Fibroblast of mammary gland (primary cell): ENCODE results near the gene C2CD2.

Source experiments
- DNase-seq: peaks from one replicate; pipeline ENCODE4 v3.0.0-alpha.2; 2010; ENCODE audit warnings: low read depth
- H3K4me3 ChIP-seq: 2 replicates; pipeline ENCODE4 v1.5.1; 2011; ENCODE audit warnings: low read depth, mild to moderate bottlenecking, low read length, moderate library complexity; ENCODE audit not compliant: control insufficient read depth
- TF ChIP-seq, protein P1 (sequence below): conservative IDR thresholded peaks from 2 replicates; pipeline ENCODE4 v1.5.1; 2011; ENCODE audit warnings: low read depth, low read length, inconsistent platforms; ENCODE audit not compliant: control insufficient read depth, insufficient read depth

Gene C2CD2

DNA sequence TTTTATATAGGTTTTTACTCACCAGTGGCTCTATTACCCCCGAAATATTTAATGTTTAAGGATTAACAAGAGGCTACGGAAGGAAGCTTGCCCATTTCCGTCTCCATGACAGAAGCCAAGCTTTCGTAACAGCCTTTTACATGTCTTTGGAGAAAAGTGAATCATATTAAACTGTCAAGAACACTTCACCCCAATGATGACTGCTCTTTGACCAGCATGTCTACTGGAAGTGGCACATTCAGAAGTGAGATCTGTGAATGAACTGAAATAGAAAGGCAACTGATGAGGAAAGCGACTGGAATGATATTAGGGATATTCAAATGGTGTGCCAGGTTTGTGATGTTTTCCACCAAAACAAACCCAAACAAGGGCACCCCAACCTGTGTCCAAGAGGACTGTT lies 66.2 kb downstream of the C2CD2 start:
- TF ChIP-seq, protein P1, sequence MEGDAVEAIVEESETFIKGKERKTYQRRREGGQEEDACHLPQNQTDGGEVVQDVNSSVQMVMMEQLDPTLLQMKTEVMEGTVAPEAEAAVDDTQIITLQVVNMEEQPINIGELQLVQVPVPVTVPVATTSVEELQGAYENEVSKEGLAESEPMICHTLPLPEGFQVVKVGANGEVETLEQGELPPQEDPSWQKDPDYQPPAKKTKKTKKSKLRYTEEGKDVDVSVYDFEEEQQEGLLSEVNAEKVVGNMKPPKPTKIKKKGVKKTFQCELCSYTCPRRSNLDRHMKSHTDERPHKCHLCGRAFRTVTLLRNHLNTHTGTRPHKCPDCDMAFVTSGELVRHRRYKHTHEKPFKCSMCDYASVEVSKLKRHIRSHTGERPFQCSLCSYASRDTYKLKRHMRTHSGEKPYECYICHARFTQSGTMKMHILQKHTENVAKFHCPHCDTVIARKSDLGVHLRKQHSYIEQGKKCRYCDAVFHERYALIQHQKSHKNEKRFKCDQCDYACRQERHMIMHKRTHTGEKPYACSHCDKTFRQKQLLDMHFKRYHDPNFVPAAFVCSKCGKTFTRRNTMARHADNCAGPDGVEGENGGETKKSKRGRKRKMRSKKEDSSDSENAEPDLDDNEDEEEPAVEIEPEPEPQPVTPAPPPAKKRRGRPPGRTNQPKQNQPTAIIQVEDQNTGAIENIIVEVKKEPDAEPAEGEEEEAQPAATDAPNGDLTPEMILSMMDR = no peak
- H3K4me3 ChIP-seq = no peak overlapping the region
- DNase-seq = no peak

DNA sequence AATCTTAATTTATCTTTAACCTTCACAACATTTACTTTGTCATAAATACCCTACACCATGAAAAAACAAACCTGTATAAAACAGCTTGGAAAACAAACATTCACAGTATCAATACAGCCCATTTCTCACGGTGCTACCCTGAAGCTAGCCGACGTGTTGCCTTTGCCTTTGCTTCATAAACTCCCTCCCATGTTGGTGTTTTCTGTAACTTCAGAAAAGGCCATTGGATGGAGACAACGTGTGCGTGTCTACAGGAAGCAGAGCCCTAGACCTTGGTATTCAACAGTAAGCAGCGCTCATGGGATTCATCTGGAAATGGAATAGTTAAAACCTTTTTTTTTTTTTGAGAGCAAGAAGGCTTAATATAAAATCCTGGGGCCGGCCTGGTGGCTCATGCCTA lies 67.5 kb downstream of the C2CD2 start:
- no peak overlapping the region for H3K4me3 ChIP-seq
- DNase-seq = no peak
- TF ChIP-seq, protein P1 = no peak

DNA sequence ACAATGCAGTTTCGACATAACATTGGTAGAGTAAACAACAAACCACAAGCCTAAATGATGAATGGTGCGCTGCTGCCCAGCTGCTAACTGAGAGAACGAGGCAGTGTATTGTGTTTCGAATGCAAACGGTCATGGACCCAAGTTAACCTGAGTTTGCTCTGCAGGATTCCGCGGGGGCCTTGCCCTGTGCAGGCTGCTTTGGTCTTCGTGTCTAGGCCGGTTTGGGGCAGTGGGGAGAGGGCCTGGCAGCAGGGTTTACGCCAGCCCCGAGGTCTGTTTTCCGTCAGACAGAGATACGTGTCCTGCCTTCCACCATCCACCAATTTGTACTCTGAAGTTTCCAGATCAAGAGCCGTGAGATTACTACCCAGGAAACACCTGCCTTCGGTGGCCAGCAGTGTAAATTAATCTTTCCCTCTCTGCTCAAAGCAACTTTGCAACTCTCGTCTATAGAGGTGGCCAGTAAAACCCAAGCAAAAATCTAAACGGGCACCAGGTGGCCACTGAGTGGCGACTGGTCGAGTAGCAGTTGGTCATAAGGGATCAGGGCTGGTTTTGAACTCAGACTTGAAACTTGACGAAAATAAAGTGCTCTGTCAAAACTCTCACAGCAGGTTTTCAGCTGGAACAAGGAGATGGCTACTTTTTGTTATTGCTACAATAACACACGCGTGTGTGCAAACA lies 68.3 kb downstream of the C2CD2 start:
- H3K4me3 ChIP-seq = no peak overlapping the region
- DNase-seq = no peak
- TF ChIP-seq, protein P1 = no peak

DNA sequence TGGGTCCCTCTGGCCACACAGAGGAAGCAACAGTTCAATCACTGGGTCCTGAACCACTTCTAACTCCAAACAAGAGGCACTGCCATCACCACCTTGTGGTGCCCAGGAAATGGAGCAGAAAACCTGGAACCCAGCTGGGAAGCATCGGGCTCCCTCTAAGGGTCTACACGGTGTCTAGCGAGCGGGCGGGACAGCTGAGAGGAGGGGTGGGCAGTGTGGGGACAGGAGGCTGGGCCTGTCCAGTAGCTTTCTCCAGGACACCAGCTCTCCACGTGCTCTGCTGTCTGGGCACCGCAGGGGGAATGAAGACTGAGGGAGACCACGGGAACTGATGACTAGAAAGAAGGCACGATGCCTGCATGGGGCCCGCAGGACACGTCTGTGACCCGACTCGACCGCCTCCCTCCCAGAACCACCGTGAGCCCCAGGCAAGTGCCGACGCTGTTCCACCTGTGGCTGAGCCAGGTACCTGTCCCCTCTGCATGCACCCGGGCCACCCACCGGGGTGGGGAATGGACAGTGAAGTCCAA lies 69.3 kb downstream of the C2CD2 start:
- no peak for DNase-seq
- TF ChIP-seq, protein P1 = no peak

DNA sequence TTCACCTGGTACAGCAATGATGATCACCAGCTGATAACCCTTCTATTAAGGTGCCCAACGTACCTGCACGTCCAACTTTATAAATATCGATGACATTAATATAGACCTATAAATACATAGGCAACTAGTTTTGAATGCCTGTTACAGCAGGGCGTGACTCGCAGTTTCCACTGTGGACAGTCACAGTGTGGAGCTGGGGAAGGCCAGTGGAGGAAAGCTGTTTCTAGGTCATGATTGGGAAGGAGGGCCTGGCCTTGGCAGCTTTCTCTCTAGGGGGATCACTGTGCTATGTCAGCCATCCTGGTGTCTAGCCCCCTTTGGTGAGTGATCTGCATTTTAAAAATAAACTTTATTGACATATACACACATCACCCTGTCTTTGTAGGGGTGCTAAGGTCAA lies 70.2 kb downstream of the C2CD2 start:
- no peak for DNase-seq
- H3K4me3 ChIP-seq = no peak overlapping the region
- TF ChIP-seq, protein P1 = no peak

More for the DNA sequence above, 69.3 kb downstream of the C2CD2 start:
- no peak overlapping the region for H3K4me3 ChIP-seq

DNA sequence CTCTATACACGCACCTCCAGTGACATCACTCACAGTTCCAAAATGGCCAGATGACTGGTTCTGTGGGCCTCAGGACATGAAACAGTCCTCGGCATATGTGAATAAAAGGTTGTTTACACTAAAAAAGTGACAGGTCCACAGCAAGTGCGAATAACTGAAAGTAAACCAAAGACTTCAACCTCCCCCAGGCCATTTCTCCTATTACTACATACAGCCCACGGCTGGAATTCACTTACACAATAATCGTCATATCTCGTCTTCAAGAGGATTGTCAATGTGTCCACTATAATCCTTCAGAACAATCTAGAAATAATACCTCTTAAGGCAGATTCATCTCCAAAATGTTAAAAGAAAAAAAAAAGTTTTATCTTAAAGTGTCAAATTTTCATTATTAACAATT lies 72.8 kb downstream of the C2CD2 start:
- no peak overlapping the region for H3K4me3 ChIP-seq
- DNase-seq = no peak
- TF ChIP-seq, protein P1 = no peak
